Measurements from ENCODE around the gene GADL1.

DNA sequence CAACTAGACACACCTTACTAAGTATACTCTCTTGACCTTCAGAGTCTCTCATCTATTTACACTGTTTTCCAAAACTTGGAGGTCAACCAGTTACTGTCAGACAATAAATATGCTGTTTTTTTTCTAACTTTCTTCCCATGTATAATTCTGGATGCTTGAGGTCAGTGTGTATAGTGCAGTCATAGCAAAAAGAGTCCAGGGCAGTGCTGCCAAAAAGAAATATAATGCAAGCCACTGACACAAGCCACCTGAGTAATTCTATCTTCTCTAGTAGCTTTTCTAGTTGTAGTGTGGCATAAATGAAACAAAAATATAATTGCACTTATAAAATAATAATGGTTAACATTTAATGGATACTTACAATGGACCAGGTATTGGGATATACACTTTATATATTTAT lies 21.6 kb downstream of the GADL1 start:
- TF ChIP-seq, protein P1, sequence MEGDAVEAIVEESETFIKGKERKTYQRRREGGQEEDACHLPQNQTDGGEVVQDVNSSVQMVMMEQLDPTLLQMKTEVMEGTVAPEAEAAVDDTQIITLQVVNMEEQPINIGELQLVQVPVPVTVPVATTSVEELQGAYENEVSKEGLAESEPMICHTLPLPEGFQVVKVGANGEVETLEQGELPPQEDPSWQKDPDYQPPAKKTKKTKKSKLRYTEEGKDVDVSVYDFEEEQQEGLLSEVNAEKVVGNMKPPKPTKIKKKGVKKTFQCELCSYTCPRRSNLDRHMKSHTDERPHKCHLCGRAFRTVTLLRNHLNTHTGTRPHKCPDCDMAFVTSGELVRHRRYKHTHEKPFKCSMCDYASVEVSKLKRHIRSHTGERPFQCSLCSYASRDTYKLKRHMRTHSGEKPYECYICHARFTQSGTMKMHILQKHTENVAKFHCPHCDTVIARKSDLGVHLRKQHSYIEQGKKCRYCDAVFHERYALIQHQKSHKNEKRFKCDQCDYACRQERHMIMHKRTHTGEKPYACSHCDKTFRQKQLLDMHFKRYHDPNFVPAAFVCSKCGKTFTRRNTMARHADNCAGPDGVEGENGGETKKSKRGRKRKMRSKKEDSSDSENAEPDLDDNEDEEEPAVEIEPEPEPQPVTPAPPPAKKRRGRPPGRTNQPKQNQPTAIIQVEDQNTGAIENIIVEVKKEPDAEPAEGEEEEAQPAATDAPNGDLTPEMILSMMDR (IDR thresholded peaks at IDR 0.05): no peak
- TF ChIP-seq POLR2A (IDR thresholded peaks at IDR 0.05): no peak
